ENCODE results near the gene AKR1D1.
"Not testable (repeated sequence)": the region's sequence is repeated elsewhere in the genome, so short reads cannot be mapped to it uniquely, and the experiment has no call there.

AKR1D1 gene, protein sequence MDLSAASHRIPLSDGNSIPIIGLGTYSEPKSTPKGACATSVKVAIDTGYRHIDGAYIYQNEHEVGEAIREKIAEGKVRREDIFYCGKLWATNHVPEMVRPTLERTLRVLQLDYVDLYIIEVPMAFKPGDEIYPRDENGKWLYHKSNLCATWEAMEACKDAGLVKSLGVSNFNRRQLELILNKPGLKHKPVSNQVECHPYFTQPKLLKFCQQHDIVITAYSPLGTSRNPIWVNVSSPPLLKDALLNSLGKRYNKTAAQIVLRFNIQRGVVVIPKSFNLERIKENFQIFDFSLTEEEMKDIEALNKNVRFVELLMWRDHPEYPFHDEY

DNA sequence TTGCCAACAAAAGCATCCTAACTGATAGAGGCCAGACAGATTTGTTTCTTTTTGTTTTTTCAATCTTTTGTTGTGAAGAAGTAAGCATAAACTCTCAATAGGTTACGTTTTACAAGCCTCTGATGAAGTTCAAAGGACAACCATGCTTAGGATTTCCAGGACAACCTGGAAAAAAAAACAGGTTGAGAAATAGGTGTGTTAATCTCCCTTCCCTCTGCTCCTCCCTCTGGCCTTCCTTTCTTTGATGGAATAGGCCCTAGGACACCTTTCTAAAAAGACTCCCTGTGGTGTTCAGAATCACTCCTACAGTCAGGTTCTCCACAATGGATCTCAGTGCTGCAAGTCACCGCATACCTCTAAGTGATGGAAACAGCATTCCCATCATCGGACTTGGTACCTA, at the start of gene AKR1D1:
TSS of gene AKR1D1 (plus strand) at position 264 of the 400 bp plus-strand sequence. CDS start at position 324, 60 bp downstream.
- DNase-seq, result no peak

DNA sequence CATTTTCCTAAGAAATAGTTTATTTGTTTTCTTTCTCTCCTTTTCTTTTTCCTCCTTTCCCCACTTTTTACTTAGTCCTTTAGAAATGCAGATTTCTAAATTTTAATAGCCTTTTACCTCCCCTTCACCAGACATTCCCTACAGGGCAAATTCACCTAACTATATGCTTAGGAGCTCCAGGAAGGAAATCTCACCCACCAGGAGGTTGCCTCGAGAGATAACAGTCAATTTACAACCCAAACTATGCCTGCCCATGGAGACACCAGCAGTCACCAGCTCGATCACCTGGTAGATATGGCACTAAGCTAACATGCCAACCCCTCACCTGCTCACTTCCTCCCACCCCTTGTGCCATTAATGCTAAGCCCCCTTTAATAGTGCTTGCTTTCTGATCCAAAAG, 49.2 kb upstream of the AKR1D1 start:
- no peak for DNase-seq

DNA sequence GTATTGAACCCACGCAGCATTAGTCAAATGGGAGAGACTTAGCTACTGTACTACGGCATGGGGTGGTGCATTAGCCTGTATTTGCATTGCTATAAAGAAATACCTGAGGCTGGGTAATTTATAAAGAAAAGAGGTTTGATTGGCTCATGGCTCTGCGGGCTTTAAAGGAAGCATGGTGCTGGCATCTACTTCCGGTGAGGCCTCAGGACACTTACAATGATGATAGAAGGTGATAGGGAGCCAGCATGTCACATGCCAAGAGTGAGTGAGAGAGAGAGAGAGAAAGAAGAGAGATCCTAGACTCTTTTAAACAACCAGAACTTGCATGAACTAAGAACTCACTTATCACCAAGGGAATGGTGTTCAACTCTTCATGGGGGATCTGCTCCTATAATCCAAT, 47.1 kb upstream of the AKR1D1 start:
- no peak for DNase-seq

DNA sequence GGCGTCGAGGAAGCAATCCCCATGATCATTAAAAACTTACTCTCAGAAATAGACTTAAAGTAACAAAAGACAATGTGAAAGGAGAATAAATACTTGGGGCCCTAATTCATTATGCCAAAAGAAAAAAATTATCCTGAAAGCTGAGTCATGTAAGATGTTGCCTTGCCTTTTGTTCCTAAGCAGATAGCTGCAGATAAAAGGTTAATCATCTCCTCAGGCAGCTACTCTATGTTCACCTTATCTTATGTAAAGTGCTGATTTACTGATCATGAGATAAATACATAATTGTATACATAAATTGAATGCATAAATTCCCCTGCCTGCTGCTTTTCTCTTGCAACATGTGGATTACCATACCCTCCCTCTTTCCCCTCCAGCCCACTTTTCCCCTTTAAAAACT, 46.3 kb upstream of the AKR1D1 start:
- no peak for DNase-seq

DNA sequence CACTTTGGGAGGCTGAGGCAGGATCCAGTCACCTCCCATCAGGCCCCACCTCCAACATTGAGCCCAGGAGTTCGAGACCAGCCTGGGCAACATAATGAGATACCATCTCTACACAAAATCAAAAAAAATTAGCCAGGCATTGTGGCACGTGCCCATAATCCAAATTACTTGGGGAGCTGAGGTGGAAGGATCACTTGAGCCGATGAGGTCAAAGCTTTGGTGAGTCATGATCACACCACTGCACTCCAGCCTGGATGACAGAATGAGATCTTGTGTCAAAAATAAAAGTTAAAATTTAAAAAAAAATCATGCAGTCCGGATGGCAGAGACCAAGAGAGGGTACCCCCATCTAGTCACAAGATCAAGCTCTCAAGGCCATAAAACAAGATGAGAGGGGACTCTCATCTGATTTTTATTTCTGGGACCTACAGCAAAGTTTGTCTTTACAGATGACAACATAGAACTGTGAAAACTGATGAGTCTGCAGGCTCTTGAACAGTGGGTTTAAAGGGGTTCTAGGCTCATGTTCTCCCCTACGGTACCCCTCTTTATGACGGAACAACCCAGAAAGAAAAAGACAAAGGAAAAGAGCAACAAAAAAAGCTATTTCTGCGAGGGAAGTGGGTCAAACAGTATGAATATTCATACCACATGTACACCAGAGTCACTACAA, 45.4 kb upstream of the AKR1D1 start:
- DNase-seq, result no peak

DNA sequence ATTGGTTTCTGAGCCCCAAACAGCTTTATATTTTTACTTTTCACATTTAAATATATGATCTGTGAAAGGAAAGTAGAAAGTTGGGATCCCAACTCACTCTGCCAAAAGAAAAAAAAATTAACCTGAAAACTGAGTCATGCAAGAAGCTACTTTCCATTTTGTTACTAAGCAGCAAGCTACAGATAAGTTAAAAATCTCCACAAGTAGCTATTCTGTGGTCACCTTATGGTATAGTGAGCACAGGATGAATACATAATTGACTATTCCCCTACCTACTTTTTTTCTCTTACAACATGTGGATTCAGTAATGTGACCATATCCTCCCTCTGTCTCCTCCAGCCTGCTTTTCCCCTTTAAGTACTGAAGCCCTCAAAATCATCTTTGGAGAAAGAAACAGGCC, 44.1 kb upstream of the AKR1D1 start:
- no peak for DNase-seq

DNA sequence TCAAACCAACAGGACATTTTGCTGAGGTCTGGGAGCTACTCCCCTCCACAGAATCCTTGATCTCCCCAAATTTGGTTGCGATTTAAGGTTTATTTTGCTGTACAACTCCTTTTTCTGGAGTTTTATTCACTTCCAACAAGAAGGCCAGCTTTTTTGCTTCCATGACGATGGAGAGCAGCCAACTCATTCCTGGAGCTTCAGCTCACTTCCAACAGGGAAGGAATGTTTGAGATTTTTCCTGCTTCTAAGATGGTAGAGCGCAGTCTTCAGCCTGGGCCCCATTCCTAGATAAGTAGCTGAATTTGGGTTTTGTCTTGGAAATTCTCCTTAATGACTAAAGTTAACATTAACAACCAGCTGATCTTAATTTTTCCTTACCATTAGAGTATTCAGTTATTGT, 43.5 kb upstream of the AKR1D1 start:
- DNase-seq, result no peak

DNA sequence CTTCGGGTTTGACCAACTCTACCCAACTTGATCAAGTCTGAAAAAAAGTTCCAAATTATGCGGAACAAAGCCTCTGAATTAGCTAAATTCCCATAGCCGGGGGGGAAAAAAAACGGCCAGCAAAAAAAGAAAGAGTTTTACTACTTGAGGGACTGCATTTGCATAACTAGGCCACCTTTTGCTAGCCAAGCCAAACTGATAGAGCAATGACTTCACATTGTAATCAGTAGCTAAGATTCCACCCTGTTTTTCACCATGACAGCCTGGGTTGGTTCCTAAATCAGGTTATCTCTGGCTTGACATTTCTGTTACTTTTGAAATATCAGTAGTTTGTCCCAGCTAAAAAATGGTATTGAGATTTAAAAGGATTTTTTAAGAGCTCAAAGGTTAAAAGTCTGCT, 43.0 kb upstream of the AKR1D1 start:
- no peak for DNase-seq

DNA sequence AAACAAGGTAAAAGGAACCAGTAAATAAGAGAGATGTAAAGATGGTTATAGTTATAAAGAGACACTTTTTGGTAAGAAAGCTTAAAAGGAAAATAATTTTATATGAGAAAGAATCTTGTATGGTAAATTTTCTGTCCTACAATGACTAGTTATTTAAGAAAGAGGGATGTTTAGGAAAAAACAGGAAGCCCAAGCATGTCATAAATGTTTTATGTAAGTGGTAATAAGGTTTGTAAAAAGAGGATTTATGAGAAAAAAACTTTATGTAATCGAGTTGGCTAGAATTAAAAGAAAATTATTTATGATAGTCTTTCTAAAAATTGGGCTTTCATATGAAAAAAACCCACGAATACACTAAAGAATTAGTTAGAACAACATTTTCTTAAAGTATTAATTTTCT, 40.1 kb upstream of the AKR1D1 start:
- no peak for DNase-seq

DNA sequence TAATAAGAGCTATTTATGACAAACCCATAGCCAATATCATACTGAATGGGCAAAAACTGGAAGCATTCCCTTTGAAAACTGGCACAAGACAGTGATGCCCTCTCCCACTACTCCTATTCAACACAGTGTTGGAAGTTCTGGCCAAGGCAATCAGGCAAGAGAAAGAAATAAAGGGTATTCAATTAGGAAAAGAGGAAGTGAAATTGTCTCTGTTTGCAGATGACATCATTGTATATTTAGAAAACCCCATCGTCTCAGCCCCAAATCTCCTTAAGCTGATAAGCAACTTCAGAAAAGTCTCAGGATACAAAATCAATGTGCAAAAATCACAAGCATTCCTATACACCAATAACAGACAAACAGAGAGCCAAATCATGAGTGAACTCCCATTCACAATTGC, 36.2 kb upstream of the AKR1D1 start:
- DNase-seq, result not testable (repeated sequence)

DNA sequence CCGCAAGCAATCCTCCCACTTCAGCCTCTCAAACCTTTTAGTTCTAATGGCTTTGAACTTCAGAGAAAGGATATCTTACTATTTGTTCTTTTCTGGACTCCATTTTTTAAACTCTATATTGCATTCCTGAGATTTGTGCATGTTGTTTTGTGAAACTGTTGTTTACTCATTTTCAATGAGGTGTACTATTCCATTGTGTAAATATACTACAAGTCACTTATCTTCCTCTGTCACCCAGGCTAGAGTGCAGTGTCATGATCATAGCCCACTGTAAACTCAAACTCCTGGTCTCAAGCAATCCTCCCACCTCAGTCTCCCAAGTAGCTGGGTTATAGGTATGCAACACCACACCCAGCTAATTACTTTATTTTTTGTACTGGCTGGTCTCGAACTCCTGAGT, 31.4 kb upstream of the AKR1D1 start:
- no peak for DNase-seq

DNA sequence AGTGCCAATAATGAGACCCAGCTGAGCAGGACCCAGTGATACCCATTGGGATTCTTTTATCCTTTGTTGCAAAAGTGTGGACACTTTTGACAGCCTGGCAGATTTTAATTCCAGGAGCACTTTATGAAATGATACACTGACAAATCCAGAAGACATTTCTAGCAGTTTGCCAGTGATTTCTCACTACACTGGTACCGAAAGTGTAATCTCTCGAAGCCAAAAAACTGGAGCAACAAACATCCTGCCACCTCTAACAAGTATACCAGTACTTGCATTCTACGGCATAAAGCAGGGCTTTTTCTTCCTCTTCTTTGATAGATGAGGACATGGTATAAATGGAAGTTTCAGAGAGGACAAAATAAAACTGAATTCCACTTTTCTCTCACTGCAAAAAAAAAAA, 28.4 kb upstream of the AKR1D1 start:
- no peak for DNase-seq

DNA sequence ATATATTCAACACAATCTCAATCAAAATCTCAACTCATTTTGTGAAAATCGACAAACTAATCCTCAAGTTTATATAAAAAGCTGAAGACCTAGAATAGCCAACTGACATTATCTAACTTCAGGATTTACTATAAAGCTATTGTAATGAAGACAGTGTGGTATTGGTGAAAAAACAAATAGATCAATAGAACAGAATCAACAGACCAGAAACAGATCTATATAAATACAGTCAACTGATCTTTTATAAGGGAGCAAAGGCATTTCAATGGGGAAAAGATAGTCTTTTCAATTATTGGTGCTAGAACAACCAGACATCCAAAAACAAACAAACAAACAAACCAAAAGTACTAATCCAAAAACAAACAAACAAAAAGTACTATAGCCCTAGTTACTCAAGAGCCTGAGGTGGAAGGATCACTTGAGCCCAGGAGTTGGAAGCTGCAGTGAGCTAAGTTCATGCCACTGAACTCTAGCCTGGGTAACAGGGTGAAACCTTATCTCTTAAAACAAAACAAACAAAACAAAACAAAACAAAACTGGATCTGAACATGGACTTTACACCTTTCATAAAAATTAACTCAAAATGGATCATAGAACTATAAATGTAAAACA, 26.6 kb upstream of the AKR1D1 start:
- DNase-seq, result no peak

DNA sequence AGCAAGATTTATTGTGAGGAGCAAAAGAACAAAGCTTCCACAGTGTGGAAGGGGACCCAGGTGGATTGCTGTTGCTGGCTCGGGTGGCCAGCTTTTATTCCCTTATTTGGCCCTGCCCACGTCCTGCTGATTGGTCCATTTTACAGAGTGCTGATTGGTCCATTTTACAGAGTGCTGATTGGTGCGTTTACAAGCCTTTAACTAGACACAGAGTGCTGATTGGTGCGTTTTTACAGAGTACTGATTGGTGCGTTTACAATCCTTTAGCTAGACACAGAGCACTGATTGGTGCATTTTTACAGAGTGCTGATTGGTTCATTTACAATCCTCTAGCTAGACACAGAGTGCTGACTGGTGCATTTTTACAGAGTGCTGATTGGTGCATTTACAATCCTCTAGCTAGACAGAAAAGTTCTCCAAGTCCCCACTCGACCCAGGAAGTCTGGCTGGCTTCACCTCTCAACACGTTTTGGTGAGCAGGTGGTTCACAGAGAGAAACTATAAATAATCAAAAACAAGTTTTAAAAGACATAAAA, 24.5 kb upstream of the AKR1D1 start:
- not testable (repeated sequence) for DNase-seq

DNA sequence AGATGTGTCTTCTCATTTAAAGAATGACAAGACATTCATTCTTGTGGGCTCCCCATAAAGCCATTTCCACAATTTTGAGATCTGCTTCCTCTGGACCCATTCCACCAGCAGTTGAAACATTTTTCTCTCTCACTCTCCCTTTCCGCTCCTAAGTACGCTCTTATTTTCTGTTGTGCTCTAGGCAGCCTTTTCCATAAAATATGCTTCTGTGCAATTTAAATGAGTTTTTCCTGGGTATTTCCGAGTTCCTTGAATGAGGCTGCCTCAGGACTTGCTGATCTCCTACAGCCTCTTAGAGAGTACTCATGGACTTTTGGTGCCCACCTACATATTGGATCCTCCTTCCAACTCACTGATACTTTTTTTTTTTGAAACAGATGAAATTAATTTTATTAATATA, 23.6 kb upstream of the AKR1D1 start:
- no peak for DNase-seq

DNA sequence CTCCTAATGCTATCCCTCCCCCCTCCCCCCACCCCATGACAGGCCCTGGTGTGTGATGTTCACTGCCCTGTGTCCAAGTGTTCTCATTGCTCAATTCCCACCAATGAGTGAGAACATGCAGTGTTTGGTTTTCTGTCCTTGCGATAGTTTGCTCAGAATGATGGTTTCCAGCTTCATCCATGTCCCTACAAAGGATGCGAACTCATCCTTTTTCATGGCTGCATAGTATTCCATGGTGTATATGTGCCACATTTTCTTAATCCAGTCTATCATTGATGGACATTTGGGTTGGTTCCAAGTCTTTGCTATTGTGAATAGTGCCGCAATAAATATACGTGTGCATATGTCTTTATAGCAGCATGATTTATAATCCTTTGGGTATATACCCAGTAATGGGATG, 20.6 kb upstream of the AKR1D1 start:
- DNase-seq, result not testable (repeated sequence)

DNA sequence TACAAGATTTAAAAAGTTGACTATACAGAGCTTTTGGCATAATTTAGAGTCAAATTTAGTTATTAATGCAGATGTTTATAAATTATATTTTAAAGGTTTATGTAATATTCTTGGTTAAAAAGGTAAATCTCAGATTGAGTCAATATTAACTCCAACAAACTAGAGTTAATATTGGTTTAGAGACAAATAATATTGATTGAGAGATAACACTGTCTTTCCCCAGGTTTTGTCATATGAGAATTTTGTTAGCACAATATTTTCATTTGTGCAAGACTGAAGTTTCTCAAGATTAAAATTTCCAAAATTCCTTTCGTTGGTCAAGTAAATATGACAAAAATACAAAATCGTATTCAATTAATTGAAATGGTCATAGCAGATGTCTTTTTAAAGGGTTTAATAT, 12.9 kb upstream of the AKR1D1 start:
- no peak for DNase-seq

DNA sequence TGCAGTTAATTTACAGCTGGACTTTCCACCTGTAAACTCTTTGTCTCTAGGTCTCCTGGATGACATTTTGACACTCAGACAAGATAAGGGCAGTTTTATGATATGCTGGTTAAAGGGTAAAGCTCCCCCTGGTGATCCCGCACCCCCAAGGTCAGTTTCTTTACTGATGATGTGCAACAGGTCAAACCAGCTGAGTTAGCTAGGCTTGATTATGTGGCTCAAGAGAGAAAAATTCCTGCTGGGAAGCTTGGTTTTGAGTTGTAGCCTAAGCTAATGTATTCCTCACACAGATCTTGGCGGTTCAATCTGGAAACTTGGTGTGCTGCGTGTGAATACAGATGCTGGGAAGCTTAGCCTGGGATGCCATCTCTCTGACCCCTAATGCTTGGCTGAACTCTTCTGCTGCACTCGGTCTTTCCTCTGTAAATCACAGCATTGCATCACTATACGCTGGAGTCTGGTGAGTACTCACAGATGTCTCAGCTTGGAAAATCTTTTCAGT, 11.4 kb upstream of the AKR1D1 start:
- no peak for DNase-seq

DNA sequence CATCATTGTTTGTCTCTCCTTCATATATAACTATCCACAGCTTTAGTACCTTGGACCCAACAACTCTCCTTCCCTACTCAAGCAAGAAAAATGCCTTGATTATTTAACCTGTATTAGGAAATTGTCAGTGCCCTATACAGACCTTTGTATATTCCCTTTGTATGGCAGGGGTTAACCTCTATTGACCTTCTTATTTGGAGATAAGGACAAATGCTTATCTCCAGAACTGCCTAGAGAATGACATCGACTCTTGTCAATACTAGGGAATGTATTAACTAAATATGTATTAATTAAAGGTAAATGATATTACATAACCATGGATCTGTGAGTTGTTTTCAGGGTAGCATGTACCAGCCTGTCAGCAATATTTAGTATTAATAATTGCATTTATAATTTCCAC, 10.4 kb upstream of the AKR1D1 start:
- no peak for DNase-seq

DNA sequence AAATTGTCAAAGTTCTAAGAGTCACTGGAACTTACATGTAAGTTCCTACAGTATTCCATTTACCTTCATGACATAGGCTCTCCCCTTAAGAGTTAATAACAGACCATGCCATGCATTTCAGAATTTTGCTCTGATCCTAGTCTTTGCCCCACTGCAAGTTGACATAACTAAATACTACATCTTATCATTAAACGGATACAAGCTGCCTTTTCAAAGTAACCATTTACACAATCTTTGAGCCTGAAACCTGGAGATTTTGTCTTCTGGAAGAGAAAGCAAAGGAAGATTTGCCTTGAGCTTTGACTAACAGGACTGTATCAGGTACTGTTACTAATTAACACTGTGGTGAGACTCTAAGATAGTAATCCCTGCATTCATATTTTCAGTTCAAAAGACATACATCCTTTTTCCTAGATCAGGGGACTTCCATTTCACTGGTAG, 9.3 kb upstream of the AKR1D1 start:
- DNase-seq, result no peak

DNA sequence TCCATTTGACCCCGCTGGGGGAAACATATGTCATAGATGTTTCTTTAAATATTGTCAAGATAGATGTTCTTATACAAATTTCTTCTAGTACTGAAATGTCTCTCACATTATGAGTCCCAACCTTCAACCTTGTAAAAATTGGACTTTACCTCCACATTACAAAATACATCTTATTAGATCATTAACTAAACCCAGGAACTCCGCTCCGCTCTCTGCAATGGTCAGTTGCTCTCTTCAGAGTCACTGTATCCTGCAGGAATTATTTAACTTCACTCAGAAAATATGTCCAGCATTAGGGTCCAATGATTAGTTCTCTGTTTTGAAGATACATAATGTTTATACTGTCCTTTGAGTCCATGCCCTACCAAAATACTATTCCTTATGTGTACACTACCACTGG, 8.5 kb upstream of the AKR1D1 start:
- DNase-seq, result no peak

DNA sequence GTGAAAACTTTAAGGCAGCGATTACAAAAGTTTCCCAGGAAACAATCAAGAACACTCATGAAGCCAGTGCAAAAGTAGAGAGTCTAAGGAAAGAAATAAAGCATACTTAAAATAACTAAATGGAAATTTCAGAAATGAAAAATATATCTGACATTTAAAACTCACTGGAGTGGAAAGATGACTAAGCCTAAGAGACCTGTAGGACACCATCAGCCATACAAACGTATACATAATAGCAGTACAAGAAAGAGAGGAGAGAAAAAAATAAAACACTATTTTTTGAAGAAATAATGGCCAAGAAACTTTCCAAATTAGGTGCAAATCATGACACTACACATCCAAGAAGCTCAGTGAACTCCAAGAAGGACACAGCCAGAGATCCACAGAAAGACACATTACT, 5.4 kb upstream of the AKR1D1 start:
- no peak for DNase-seq

DNA sequence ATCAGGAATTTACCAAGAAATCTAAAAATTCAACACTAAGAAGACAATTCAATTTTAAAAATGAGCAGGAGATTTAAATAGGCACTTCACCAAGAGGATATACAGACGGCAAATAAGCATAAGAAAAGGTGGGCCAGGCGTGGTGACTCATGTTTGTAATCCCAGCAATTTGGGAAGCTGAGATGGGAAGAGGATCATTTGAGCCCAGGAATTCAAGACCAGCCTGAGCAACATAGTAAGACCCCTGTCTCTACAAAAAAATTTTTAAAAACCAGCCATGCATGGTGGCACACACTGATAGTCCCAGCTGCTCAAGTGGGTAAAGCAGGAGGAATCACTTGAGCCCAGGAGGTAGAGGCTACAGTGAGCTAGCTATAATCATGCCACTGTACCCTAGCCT, 3.5 kb upstream of the AKR1D1 start:
- DNase-seq, result no peak

DNA sequence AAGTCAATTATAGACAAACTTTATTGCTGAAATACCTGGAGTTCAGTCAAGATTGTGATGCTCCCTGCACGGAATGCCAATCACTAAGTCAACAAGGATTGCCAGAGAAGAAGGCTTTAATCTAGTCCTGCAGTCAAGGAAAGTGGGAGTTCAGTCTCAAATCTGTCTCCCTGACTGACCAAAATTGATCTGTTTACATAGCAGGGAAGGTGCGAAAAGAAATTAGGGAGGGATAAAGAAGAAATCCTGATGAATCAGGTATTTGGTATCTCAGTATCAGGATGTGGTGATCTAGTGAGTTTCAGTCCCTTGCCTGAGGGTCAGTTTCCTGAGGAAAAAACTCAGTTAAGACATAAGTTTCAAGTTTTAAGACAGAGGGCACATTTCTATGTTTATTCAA, 2.1 kb upstream of the AKR1D1 start:
- DNase-seq, result no peak

Measured in activated gamma-delta T cell treated with Interleukin-2 at 50 U/mL for 16 hours (primary cell).